Fibroblast of lung (primary cell): ENCODE data around the gene HDC. TPM values are rescaled to one million over a fixed set of nuclear protein-coding genes. Genes with fewer than 3 reads are reported as not detected.

Source experiments
- DNase-seq, 2 donors: peaks; one replicate each; pipeline versions ENCODE4 v3.0.0 to v3.0.0-alpha.2; 2010; ENCODE audit warnings: low read depth in 2 of 2
- H2AFZ ChIP-seq: 2 replicates; pipeline ENCODE4 v1.5.1; 2012; ENCODE audit warnings: low read length, control low read depth, inconsistent platforms
- H3K27ac ChIP-seq: 2 replicates; pipeline ENCODE4 v1.5.1; 2011; ENCODE audit warnings: low read length, control low read depth; ENCODE audit not compliant: insufficient read depth
- H3K27me3 ChIP-seq: 2 replicates; pipeline ENCODE4 v1.5.1; 2011; ENCODE audit warnings: mild to moderate bottlenecking, low read length; ENCODE audit not compliant: control insufficient read depth, insufficient read depth
- H3K36me3 ChIP-seq: 2 replicates; pipeline ENCODE4 v1.5.1; 2011; ENCODE audit warnings: low read length; ENCODE audit not compliant: control insufficient read depth, insufficient read depth
- H3K4me1 ChIP-seq: 2 replicates; pipeline ENCODE4 v1.5.1; 2011; ENCODE audit warnings: low read length; ENCODE audit not compliant: control insufficient read depth, insufficient read depth; ENCODE audit errors: extremely low read depth
- H3K4me2 ChIP-seq: 2 replicates; pipeline ENCODE4 v1.5.1; 2011; ENCODE audit warnings: low read length, control low read depth; ENCODE audit not compliant: insufficient read depth; ENCODE audit errors: extremely low read depth
- H3K4me3 ChIP-seq, 4 experiments: fragments of 200-600 bp in 1 of 4; sonication (generic) in 1 of 4; replicated peaks in 1 of 4; 2 replicates each; pipeline ENCODE4 v1.5.1; 2011 to 2016; ENCODE audit warnings: low read length in 4 of 4, low read depth in 3 of 4, mild to moderate bottlenecking in 3 of 4, control low read depth in 2 of 4, inconsistent platforms in 1 of 4, mixed read lengths in 1 of 4; ENCODE audit not compliant: insufficient read depth in 1 of 4; ENCODE audit errors: control extremely low read depth in 1 of 4
- H3K79me2 ChIP-seq: 2 replicates; pipeline ENCODE4 v1.5.1; 2012; ENCODE audit warnings: mild to moderate bottlenecking, low read length, inconsistent platforms; ENCODE audit not compliant: control insufficient read depth, insufficient read depth
- H3K9ac ChIP-seq: 2 replicates; pipeline ENCODE4 v1.5.1; 2011; ENCODE audit warnings: mild to moderate bottlenecking, low read length, control low read depth; ENCODE audit not compliant: insufficient read depth
- H3K9me3 ChIP-seq: 2 replicates; pipeline ENCODE4 v1.5.1; 2012; ENCODE audit warnings: low read depth, low read length; ENCODE audit not compliant: control insufficient read depth, insufficient read depth
- H4K20me1 ChIP-seq: 2 replicates; pipeline ENCODE4 v1.5.1; 2011; ENCODE audit warnings: low read length; ENCODE audit not compliant: control insufficient read depth, insufficient read depth; ENCODE audit errors: extremely low read depth
- CTCF ChIP-seq, 2 donors: IDR thresholded peaks in 1 of 2; conservative IDR thresholded peaks in 1 of 2; 1 replicate in 1 of 2; 2 replicates in 1 of 2; pipeline ENCODE4 v1.5.1; 2011 to 2012; ENCODE audit warnings: low read length in 2 of 2, control low read depth in 1 of 2, inconsistent platforms in 1 of 2, low read depth in 1 of 2, mild to moderate bottlenecking in 1 of 2
- EZH2 ChIP-seq: IDR thresholded peaks from 2 replicates; pipeline ENCODE4 v1.5.1; 2012; ENCODE audit warnings: low read length, control low read depth, mild to moderate bottlenecking; ENCODE audit errors: missing control alignments
- polyA plus RNA-seq, 2 donors: library from polyadenylated mRNA; depleted of rRNA in 1 of 2; stranded (reverse) in 1 of 2; unstranded in 1 of 2; fragments of >200 nt; gene quantifications; 2 replicates each; pipeline ENCODE4 v1.2.1, GENCODE V29; 2011 to 2012; ENCODE audit warnings: missing spikeins in 1 of 2
- total RNA-seq: library from RNA; depleted of rRNA; stranded (reverse); fragments of >200 nt; gene quantifications from 2 replicates; pipeline ENCODE4 v1.2.1, GENCODE V29; 2014

The HDC gene
- total and polyA plus RNA-seq, 2 donors (not counting 1 experiment from before 2014, with no cell fraction given) = not detected

DNA sequence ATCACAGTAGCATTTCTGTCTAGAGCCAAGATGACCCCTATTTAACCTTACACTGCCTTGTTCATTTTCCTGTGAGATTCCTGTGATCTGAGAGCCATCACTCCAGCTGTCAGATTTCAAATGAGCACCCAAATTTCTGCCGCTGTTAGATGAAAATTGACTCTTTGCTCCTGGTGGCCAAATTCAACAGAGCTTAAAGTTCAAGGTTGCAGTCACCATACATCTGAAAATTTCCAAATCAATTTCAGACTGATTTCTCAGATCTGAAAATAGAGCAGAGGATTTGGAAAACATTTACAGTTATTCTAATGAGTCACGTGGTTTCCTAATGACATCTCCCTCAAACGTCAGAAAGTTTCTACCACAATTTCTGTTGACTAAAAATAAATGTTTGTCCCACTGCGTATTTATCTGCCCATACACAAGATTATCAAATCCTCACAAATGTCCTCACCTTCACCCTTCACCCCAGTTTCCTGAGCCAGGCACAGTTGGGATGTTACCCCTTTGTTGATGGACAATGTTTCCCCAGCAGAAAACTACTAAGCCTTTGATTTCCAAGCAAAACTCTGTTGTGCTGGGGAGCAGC, 16.4 kb downstream of the HDC start:
- no peak overlapping the region for H3K9ac ChIP-seq
- H3K36me3 ChIP-seq = no peaks in the 10 kb centered on the region
- peaks cover 7% of the 10 kb centered on the region for H3K27me3 ChIP-seq
- TF ChIP-seq EZH2 (no peak), CTCF (conservative IDR thresholded peaks at IDR 0.05 in 1 of 2, IDR thresholded peaks at IDR 0.05 in 1 of 2; ENCODE audit: low read depth in 1 of 2, low read length in 2 of 2) (no peak)
- no peak overlapping the region for H2AFZ ChIP-seq
- H3K27ac ChIP-seq = no peak overlapping the region
- no peaks in the 10 kb centered on the region for H4K20me1 ChIP-seq
- no peaks in the 10 kb centered on the region for H3K79me2 ChIP-seq
- H3K9me3 ChIP-seq = no peaks in the 10 kb centered on the region
- no peak overlapping the region for H3K4me3 ChIP-seq
- DNase-seq = peak in 1 of 2 donors; percentile 33
- no peak overlapping the region for H3K4me2 ChIP-seq
- H3K4me1 ChIP-seq = no peaks in the 10 kb centered on the region

GRCh38 chr15:50247819-50248655, 17.5 kb downstream of the HDC start:
- Histone ChIP-seq H3K36me3 (no peaks in the 10 kb centered on the region), H3K9me3 (no peaks in the 10 kb centered on the region), H3K27ac (no peak overlapping the region), H4K20me1 (no peaks in the 10 kb centered on the region), H3K9ac (no peak overlapping the region), H3K4me2 (no peak overlapping the region), H2AFZ (peak overlapping the region; percentile 25), H3K27me3 (peaks cover 7% of the 10 kb centered on the region), H3K4me3 (no peak overlapping the region), H3K4me1 (no peaks in the 10 kb centered on the region), H3K79me2 (no peaks in the 10 kb centered on the region)
- no peak for DNase-seq
- TF ChIP-seq EZH2 (no peak), CTCF (conservative IDR thresholded peaks at IDR 0.05 in 1 of 2, IDR thresholded peaks at IDR 0.05 in 1 of 2; ENCODE audit: low read depth in 1 of 2, low read length in 2 of 2) (no peak)

DNA sequence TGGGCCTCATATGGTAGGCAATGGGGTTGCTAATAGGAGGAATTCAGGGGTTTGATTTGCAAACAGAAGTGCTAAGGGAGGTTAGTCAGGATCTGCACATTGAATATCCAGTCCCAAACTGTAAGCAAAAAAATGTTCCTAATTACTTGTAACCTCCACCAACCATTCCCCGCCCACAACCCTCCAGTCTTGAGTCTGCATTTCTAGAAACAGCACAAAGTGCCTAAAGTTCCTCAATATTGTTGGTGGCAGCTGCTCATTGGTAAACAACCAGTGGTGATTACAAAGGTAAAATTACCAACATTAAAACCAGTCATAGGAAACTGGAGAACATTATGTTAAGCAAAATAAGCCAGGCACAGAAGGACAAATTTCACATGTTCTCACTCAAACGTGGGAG, 18.9 kb downstream of the HDC start:
- TF ChIP-seq EZH2 = no peak
- TF ChIP-seq CTCF (conservative IDR thresholded peaks at IDR 0.05 in 1 of 2, IDR thresholded peaks at IDR 0.05 in 1 of 2; ENCODE audit: low read depth in 1 of 2, low read length in 2 of 2) = no peak
- no peaks in the 10 kb centered on the region for H4K20me1 ChIP-seq
- no peak for DNase-seq
- H3K9ac ChIP-seq = no peak overlapping the region
- H2AFZ ChIP-seq = no peak overlapping the region
- no peaks in the 10 kb centered on the region for H3K79me2 ChIP-seq
- H3K9me3 ChIP-seq = no peaks in the 10 kb centered on the region
- no peak overlapping the region for H3K4me3 ChIP-seq
- no peak overlapping the region for H3K27ac ChIP-seq
- H3K36me3 ChIP-seq = no peaks in the 10 kb centered on the region
- no peak overlapping the region for H3K4me2 ChIP-seq
- peaks cover 3% of the 10 kb centered on the region for H3K27me3 ChIP-seq
- H3K4me1 ChIP-seq = no peaks in the 10 kb centered on the region
